GM21619 (cell line): Measurements from ENCODE around the gene SIRT7.
"Not testable (repeated sequence)": the region's sequence is repeated elsewhere in the genome, so short reads cannot be mapped to it uniquely, and the experiment has no call there.

Experiments used
- ATAC-seq: cut with Tn5 transposase; IDR thresholded peaks from one replicate; pipeline ENCODE4 v1.9.1; 2021; ENCODE audit not compliant: unreplicated experiment

SIRT7 gene

DNA sequence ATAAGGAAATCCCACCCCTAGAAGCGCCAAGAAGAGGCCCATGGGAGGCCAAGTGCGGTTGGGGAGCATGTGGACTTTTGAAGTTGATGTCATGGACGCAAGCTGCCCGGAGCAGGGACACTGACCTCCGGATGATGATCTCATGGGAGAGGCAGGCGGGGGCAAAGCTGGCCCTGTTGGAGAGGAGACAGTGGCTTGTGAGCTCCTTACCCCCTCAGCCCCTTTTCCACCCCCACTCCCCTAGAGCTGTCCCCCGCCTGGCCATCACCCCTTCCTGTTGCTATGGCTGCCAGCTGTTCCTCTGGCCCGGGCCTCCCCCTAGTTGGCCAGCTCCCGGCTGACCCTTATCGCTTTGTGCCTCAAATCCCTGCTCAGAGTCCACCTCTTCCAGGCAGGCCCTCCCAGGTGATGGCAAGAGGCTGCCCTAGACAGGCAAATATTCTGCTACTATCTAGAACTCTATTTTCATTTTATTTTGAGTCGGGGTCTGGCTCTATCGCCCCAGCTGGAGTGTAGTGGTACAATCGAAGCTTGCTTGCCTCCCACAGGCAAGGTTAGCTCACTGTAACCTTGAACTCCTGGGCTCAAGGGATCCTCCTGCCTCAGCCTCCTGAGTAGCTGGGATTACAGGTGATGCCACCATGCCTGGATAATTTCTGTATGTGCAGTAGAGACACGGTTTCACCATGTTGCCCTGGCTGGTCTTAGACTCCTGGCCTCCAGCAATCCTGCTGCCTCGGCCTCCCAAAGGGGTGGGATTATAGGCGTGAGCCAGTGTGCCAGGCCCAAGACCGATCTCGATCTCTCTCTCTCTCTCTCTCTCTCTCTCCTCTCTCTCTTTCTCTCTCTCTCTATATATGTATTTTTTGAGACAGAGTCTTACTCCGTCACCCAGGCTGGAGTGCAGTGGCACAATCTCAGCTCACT, 36.4 kb upstream of the SIRT7 start:
- ATAC-seq = no peak

DNA sequence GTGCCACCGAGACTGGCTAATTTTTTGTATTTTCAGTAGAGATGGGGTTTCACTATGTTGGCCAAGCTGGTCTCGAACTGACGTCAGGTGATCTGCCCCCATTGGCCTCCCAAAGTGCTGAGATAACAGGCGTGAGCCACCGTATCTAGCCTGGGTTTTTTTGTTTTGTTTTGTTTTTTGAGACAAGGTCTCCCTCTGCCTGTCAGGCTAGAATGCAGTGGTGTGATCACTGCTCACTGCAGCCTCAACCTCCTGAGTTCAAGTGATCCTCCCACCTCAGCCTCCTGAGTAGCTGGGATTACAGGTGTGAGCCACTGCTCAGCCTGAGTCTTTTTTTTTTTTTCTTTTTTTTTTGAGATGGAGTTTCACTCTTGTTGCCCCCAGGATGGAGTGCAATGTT, 35.5 kb upstream of the SIRT7 start:
- ATAC-seq = not testable (repeated sequence)

DNA sequence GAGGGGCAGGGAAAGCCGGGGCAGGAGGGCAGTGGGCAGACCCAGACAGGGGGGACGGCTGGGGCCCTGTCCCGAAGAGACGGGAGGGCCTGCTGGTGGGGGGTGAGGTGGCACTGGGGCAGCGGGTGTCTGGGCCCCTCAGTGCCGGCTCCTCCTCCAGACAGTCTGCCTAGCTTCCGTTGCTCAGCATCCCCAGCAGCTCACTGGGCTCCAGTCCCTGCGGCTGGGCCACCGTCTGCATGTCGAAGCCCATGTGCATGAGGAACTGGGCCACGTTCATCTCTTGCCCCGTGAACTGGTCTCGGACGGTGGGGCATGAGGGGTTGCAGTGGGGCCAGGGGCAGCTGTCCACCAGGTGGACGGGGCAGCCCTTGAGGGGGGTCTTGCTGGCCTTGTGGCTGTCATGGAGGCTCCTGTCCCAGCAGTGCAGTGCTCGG, 34.8 kb upstream of the SIRT7 start:
- no peak for ATAC-seq

DNA sequence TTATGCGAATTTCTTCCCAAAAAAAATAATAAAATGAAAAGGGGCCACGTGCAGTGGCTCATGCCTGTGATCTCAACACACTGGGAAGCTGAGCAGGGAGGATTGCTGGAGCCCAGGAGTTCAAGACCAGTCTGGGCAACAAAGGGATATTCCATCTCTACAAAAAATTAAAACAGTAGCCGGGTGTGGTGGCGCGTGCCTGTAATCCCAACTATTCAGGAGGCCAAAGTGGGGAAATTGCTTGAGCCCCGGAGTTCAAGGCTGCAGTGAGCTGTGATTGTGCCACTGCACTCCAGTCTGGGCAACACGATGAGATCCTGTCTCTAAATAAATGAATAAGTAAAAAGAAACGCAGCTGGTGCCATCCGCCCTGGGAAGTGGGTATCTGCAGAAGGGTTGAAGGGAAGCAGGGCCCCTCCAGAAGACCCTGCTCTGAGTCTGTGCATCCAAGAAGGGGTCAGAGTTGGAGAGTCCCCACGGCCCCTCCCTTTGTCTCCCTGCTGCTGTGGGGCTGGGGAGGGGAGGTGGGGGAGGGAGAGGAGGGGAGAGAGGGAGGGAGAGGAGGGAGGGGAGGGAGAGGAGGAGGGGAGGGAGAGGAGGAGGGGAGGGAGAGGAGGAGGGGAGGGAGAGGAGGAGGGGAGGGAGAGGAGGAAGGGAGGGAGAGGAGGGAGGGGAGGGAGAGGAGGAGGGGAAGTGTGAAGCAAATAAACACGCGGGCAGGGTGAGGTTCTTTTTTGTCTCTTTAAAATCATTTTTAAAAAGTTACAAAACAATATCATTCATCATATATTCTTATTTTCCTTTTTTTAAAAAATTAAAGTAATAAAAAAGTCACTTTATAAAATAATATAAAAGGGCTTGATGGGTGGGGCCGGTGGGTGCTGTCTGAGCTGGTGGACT, 34.1 kb upstream of the SIRT7 start:
- no peak for ATAC-seq

DNA sequence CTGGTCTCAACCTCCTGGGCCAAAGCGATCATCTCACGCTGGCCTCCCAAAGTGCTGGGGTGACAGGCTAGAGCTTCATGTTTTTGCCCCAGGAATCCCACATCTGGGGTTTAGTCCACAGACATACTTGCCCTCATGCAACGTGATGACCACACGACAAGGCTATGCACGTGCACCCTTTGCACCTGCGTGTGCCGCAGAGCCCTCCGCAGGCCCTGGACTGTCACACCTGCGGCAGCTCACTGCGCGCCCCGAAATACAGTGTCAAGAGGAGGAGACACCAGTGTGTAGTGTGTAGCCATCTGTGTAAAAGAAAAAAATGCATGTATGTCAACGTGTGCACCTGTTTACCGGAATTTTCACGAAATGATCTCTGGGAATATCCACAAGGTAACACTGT, 32.5 kb upstream of the SIRT7 start:
- no peak for ATAC-seq

DNA sequence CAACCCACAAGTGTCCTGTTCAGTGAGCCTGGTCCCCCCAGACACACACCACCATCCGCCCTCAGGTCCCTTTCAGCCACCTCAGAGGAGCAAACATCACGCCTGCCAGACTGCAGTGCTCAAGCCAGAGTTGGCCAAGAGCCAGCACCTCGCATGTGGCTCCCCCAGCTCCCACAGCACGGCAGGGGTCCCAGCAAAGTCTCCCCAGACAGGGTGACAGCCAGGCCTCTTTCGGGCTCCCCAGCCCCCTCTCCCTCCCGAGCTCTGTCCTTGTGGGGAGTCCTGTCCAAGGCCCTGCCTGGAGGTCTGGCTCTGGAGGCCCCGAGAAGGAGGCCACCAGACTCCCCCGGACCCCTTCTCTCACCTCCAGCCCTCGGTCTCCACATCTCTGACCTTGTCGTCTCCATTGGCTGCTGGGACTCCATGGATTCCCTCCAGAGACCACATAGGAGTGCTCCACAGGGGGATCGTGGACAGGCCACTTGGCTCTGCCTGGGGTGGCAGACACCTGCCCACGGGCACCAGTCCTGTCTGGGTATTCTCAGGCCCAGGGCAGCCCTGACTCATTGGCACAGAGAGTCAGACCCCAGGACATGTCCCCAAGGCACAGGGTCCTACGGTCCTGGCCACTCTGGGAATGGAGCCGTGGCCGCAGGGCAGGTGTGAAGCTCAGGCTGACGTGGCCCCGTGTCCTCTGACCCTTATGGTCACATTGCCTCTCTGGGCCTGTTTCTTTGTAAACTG, 30.8 kb upstream of the SIRT7 start:
- no peak for ATAC-seq

DNA sequence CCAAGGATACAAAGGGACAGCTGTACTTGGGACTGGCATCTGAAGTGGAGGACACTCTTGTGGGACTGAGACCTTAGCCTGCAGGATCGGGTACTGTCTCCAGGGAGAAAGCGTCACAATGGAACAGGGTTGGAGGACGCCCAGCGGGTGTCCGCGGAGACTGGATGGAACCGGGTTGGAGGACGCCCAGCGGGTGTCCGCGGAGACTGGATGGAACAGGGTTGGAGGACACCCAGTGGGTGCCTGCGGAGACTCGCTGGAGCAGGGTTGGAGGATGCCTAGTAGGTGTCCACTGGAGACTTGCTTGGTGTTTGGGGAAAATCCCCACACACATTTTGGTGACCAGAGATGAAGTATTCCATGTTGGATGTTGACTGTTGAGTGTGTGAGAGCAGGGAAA, 29.2 kb upstream of the SIRT7 start, which contains the start of gene MYADML2:
Gene MYADML2, minus strand, starts transcription at position 45 of the 400 bp plus-strand sequence. CDS start 5,492 bp downstream, outside the sequence.
- no peak for ATAC-seq

DNA sequence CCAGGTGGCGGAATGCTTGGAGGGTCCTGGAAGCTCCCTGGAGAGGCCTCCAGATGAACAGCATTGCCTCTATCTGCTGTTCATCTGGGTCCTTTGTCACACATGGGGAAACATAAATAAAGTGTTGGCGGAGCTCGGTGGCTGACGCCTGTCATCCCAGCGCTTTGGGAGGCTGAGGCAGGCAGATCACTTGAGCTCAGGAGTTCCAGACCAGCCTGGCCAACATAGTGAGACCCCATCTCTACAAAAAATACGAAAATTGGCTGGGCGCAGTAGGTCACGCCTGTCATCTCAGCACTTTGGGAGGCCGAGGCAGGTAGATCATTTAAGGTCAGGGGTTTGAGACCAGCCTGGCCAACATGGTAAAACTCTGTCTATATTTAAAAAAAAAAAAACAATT, 26.9 kb upstream of the SIRT7 start:
- no peak for ATAC-seq

DNA sequence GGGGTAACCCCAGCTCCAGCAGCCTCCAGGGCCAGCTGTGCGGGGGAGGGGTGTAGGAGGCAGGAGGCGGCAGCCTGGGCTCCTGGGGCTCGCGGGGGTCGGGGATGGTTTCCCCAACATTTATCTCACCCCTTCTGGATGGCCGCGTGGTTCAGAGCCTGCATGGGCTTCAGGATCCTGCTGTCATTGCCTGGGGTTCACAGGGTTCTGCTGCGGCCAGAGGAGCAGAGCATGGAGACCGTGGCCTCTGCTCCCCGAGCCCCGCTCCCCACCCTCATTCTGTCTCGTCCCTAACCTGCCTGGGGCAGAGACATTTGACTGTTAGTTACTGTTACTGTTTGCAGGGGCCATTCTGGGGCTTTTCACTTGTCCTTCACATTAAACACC, 24.2 kb upstream of the SIRT7 start:
- ATAC-seq = no peak

DNA sequence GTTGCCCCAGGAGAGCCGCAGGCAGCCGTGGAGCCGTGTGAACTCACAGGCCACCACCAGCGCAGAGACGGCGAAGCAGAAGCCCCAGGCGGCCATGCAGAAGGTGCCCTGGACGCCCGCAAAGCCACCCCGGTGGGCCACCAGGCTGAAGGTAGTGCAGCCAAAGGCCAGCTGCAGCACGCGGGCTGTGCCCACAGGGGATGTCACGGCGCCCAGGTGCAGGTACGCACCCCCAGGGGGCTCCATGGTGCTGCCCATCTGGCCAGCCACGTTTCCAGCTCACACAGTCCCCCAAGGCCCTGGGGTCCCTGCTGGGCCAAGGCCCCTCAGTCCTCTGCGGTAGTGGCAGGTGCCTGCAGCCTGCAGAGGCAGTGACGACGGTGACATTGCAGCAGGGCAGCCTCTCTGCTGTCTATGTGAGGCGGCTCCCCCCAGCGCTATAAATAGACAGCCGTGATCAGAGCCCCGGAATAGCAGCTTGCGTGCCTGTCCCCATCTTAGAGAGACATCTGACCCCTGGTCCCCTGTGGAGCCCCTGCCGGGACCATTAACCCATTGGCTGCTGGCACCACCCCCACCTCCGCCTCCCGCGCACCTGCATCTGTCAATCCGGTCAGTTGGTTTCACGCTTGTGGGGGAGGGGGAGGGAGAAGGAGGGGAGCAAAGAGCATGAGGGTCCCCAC, 23.6 kb upstream of the SIRT7 start:
- no peak for ATAC-seq

DNA sequence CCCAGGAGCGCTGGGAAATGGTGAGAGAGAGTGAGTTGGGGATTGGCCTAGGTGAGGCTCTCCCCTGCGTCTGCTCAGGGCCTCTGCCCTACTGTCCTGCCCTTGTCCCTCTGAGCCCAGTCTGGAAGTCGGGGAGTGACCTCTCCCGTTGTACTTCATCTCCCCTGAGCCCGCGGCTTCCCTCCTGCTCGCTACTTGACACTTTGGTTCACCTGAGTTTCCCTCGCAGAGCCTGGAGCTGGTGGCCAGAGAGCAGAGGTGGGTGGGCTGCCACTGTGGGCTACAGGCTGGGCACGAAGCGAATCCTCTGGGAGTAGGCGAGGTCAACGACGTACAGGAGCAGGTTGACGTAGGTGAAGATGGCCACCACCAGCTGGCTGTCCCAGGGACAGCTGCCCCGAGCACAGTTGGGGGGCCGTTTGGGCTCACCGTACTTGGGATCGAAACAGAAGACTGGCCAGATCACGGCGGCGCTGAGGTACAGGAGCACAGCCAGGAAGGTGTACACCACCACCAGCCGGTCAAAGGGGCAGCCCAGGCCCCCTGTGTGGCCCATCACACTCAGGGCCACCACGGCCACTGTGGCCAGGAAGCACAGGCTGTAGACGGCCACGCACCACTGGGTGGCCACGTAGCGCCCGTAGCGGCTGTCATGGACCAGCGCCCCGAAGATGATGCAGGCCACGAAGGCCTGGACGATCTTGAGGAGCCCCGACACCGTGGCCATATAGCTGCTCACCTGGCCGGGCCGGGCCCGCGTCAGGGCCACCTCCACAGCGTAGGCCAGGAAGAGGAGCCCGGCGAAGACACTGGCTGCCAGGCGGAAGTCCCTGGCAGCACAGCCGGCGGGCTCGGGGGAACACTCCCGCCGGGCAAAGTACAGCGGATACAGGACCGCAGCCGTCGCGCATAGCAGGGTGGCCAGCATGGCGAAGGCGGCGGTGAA, 22.8 kb upstream of the SIRT7 start:
- no peak for ATAC-seq

DNA sequence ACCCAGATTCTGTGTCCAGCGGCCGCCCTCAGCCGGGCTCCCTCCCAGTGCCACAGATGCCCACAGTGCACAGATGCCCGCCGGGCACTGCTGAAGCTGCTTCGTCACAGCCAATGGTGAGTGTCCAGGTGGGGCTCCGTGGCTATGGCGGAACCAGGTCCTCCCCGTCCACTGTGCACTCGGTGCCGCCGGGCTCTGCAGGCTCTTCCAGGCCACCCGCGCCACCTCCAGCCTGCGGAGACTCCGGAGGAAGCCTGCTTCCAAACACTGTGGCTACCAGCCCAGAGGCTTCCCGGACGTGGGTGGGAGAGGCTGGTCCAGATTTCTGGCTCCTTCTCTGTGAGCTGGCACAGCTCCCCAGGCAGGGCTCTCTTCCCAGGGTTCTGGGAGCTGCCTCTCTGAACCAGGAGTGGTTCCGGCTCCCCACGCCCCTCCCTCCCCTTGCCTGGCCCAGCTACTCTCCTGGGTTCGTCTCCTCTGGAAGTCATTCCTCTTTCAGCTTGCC, 22.0 kb upstream of the SIRT7 start:
- ATAC-seq = no peak

DNA sequence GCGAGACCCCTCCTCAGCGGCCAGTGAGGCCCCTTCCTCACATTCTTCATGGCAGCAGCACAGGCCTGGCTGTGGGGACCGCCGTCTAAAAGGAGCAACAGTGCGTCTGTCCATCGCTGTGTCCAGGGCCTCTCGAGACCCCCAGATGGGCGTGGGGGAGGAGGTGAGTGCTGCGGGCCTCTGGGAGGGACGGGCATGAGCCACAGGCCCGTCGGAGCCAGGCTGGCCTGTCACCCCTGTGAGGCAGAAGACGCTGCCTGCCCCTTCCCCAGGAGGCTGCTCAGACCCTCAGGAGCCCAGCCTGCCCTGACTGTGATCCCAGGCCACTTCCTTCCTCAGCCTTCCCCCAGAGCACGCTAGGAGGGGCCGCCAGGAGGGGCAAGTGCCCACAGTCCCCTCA, 21.2 kb upstream of the SIRT7 start:
- no peak for ATAC-seq

DNA sequence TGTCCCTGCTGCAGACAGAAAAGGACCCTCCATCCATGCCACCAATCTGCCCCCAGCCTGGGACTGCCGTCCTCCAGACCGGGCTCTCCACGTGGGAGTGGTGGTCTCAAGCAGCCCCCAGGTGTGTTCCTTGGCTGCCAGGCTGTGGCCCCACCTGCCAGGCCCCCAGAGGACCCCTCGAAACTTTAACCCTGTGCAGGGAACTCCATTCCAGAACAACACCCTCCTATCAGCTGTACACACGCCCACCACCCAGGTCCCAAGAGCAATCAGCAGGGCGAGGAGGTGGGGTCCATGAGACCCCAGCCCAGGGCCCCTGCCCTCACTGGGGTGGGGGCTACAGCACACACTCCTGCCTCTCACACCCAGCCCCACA, 17.7 kb upstream of the SIRT7 start:
- no peak for ATAC-seq

DNA sequence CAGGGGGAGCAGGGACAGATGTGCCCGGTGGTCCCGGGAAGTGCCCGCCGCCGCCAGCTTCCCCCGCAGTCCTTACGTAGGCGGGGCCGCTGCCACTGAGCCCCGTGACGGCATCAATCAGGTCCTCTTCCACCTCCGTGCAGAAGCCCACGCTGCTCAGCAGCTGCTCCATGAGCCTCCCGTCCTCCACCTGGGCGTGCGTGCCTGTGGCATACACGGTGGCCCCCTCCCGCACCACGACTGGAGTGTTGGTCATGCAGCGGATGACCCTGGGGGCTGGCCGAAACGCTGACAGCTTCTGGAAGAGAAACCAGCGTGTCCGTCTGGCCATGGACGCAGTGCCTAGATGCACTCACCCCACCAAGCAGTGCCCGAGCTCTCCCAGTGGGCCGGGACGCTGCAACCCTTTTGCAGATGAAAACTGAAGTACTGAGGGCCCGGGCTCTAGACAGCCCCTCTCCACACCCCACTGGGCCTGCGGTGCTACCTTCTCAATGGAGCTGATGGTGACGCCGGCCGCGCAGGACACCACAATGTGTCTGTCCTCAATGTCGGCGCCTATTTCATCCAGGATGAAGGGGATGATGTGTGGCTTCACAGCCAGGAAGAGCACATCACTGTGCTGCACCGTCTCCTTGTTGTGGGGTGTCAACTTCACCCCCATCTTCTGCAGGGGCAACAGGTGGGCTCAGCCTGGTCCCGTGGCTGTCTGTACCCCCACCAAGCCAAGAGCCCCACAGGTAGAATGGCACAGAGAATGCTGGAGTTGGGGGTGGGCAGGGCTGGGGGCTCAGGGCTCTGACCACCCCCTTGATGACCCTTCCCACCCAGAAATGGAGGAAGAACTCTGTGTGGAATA, 17.1 kb upstream of the SIRT7 start:
- ATAC-seq = no peak

DNA sequence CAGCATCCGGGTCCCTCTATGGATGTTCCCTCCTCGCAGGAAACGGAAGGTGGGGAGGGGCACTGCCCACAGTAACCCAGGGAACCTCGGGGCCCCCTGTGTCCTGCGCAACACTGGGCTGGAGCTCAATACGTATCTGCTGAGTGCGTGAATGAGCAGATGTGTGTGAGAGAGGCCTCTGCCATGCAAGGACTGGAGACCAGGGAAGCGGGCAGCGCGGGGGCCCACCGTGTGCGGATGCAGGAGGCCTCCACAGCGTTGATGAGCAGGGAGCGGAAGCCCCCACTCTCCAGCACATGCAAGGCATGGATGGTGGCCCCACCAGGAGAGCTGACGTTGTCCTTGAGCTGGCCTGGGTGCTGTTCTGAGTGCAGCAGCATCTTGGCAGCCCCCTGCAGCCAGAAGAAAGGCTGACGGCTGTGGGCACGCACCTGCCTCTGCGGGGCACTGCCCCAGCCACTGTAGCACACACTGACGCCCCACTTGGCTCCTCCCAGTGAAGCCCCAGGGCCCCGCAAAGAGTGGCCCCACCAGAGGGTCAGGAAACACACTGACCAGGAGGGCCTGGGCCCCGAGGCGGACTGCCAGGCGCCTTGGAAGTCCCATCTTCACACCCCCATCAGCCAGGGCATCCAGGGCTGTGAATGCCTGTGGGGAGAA, 16.3 kb upstream of the SIRT7 start:
- ATAC-seq = no peak

DNA sequence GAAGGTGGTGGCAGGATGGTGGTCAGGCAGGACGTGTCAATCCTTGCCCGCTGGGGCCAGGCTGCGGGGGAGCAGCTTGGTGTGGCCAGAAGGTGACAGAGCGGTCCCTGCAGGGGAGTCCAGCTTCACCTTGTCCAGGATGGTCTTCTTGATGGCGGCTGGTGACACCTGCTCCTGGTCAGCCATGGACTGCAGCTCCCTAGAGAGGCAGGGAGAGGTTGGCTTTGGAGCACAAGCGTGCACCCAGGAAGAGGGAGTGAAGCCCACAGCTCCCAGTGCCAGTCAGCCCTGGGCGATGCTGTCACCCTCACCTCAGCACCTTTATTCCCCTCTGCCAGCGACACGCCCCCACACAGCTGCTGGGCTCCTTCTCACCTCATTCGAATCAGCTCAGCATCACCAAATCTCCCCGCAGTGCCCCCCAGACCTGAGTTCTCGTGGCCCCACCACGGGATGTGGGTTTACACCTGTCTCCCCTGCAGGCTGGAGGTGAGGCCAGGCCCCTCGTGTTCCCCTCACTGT, 15.3 kb upstream of the SIRT7 start:
- ATAC-seq = no peak
